Mucosa of descending colon (tissue), 3 donors: ENCODE measurements around the gene CMKLR1. TPM values are rescaled to one million over a fixed set of nuclear protein-coding genes. Genes with fewer than 3 reads are reported as not detected.

Experiments
- ATAC-seq: fragments of 200-7000 bp; cut with Tn5 transposase; one replicate; pipeline ENCODE4 v1.9.1; 2020; ENCODE audit warnings: mild to moderate bottlenecking, moderate library complexity
- DNase-seq, 3 donors: peaks; one replicate each; pipeline ENCODE4 v3.0.0-alpha.2; 2020
- H3K36me3 ChIP-seq: fragments of 200-600 bp; one replicate; pipeline ENCODE4 v1.8.0; 2021; ENCODE audit warnings: low read depth, mild to moderate bottlenecking
- H3K4me1 ChIP-seq: fragments of 200-600 bp; one replicate; pipeline ENCODE4 v1.8.0; 2021; ENCODE audit warnings: low read depth, mild to moderate bottlenecking
- H3K4me3 ChIP-seq: fragments of 200-600 bp; one replicate; pipeline ENCODE4 v1.8.0; 2021; ENCODE audit warnings: mild to moderate bottlenecking
- H3K9me3 ChIP-seq: fragments of 200-600 bp; one replicate; pipeline ENCODE4 v1.8.0; 2021; ENCODE audit warnings: mild to moderate bottlenecking
- intact Hi-C, 2 donors: fragments of 100-400 bp; cut with DNase I in 1 of 2; cut with micrococcal nuclease in 1 of 2; formaldehyde crosslinking; loops; one replicate each; pipeline versions ENCODE4 v1.11.0 to v1.11.1; 2022; cut with DNase I, micrococcal nuclease
- total RNA-seq, 3 donors: library from RNA; stranded (reverse); fragmentation: NEBNext Ultra II Directional in 2 of 3; extraction: Animal tissue kit (Norgen Biotek cat#: 25700) in 2 of 3; gene quantifications; one replicate each; pipeline versions ENCODE4 v1.2.1 to v1.2.4, GENCODE V29; 2021 to 2023
- TF ChIP-seq, protein P1 (sequence below): fragments of 200-600 bp; IDR thresholded peaks from one replicate; pipeline ENCODE4 v1.8.0; 2022; ENCODE audit warnings: antibody characterized with exemption, mild to moderate bottlenecking
- donor health status: DM: no; HTN: no; CAD: no; lungs with moderate emphysema.
- donor health status: DM: no; HTN: no; CAD: no.
- donor health status: DM: no; HTN: yes; CAD: no.

CMKLR1 gene
- total RNA-seq, 3 donors from 2014 or later, result 4.4 to 15.7 (median 10.8) TPM

DNA sequence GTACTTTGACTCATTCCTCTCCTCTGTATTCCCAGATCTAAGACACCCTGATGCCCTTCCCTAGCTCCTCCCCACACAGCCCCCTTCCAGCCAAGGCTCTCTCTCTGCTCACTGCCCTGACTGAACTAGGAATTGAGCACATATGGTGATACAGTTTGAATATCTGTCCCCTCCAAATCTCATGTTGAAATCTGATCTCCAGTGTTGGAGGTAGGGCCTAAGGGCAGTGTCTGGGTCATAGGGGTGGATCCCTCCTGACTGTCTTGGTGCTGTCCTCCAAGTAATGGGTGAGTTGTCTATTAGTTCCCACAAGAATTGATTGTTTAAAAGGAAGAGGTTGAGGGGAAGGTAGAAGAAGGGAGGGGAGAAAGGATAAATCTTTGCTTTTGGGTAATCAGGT is 17.4 kb downstream of the CMKLR1 start:
- ATAC-seq (no peak), DNase-seq (no peak)
- no peaks in the 10 kb centered on the region for H3K36me3 ChIP-seq
- H3K9me3 ChIP-seq, result no peaks in the 10 kb centered on the region
- H3K4me3 ChIP-seq, result no peak overlapping the region
- H3K4me1 ChIP-seq, result no peaks in the 10 kb centered on the region
- TF ChIP-seq, protein P1, sequence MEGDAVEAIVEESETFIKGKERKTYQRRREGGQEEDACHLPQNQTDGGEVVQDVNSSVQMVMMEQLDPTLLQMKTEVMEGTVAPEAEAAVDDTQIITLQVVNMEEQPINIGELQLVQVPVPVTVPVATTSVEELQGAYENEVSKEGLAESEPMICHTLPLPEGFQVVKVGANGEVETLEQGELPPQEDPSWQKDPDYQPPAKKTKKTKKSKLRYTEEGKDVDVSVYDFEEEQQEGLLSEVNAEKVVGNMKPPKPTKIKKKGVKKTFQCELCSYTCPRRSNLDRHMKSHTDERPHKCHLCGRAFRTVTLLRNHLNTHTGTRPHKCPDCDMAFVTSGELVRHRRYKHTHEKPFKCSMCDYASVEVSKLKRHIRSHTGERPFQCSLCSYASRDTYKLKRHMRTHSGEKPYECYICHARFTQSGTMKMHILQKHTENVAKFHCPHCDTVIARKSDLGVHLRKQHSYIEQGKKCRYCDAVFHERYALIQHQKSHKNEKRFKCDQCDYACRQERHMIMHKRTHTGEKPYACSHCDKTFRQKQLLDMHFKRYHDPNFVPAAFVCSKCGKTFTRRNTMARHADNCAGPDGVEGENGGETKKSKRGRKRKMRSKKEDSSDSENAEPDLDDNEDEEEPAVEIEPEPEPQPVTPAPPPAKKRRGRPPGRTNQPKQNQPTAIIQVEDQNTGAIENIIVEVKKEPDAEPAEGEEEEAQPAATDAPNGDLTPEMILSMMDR, result no peak
- intact Hi-C loops, result no loop called here

DNA sequence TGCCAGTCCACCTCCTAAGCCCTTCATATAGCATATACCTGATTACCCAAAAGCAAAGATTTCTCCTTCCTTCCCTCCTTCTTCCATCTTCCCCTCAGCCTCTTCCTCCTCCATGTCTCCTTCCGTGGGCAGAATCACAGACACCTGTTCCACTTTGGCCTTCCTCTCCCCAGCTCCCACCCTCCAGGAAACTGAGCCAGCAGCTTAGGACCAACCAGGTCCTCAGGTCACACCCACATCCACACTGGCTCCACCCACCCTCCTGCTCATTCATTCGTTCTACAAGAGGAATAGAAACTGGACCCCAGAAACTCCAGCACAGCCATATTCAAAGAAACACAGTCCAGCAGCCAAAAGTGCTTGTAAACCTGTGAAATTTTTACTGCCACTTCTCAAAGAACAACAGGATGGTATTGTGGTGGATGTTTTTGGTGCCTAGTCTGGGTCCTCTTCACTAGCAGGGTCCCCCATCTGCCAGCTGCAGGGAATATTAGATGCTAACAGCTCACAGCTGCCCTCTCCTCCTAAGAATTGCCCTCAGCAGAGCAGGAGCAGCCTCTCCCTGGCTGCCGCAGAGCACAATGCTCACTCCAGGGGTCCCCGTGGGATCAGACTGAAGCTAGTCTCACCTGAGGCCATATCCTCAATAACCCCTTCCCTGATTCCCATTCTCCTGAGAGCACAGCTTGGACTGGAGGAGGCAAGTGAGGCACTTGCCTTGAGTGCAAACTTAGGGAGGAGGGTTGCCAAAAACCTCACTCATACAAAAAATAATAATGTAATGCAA is 18.4 kb downstream of the CMKLR1 start:
- ATAC-seq, result no peak
- Histone ChIP-seq H3K36me3 (no peaks in the 10 kb centered on the region), H3K9me3 (no peaks in the 10 kb centered on the region), H3K4me3 (no peak overlapping the region), H3K4me1 (no peaks in the 10 kb centered on the region)
- no peak for DNase-seq
- intact Hi-C loops, result no loop called here
- TF ChIP-seq, protein P1, result no peak

DNA sequence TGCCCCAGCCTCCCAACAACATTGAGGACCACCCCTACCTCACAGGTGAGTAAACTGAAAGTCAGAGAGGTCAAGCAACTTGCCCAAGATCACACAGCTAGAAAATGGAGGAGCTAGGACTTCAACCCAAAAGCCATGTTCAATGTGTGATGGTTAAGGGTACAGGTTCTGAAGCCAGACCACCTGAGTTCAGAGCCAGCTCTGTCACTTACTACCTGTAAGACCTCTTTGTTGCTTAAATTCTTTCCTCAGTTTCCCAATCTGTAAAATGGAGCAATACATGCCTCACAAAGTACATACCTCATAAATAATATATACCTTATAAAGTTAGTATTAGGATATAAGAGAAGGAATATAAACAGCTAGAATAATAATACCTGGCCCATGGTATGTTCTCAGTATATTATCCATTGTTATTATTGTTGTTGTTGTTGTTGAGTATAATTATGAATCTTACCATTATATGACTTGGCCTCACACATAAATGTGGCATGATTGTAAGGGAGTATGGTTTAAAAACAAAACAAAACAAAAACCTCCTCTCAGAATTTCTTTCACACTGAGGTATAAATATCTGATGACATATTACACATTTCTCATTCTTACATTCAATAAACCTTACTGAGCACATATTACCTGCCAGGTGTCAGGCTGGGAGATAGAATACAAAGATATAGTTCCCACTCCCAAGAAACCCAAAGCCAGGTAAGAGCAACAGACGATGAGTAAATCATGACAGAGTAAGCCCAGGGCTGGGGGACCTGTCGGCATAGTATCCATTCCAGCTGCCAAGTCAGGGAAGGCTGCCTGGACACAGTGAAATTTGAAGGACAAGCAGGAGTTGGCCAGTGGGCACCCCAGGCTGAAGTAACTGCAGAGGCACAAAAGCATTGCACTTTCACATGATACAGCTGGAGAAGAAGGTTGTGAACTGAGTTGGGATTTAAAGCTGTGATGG is 19.6 kb downstream of the CMKLR1 start:
- Histone ChIP-seq H3K9me3 (no peaks in the 10 kb centered on the region), H3K36me3 (no peaks in the 10 kb centered on the region), H3K4me3 (no peak overlapping the region), H3K4me1 (no peaks in the 10 kb centered on the region)
- DNase-seq (no peak), ATAC-seq (no peak)
- TF ChIP-seq, protein P1, result no peak
- intact Hi-C loops, result no loop called here

DNA sequence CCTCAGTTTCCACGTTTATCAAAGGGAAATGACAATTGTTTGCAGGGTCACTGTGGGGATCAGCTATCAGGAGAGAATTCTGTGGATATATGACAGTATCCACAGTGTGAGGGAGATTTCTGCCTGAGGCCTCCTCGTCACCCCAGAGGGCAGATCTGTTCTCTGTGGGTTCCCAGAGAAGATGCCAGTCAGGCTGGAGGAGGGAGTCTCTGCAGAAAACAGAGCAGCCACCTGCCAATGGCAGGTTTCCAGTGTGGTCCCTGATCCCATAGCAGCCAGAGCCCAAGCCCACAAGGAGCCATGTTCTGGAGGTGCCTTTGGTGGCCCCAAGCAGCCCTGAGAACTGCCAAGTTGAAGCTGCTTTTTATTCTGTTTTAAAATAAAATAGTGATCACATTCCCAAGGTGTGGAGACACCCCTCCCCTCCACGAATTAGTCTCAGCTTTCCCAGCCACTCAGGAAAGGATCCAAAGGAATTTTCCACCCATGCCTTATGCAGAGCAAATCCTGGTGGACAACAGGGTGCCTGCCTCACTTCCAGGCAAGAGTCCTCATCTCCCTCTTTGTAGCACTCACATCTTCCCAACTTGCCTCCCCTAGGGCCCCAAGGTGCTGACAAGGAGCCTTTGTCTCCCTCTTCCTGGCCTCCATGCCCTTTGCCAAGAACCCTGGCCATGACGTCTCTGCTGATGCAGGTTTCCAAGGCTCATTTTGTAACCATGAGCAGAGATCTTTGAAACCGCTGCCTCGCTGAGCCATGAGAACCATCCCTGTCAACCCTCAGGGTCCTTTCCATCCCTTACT is 20.4 kb downstream of the CMKLR1 start:
- DNase-seq, result no peak
- H3K36me3 ChIP-seq, result no peaks in the 10 kb centered on the region
- H3K4me3 ChIP-seq, result no peak overlapping the region
- H3K9me3 ChIP-seq, result no peaks in the 10 kb centered on the region
- ATAC-seq, result no peak
- TF ChIP-seq, protein P1, result no peak
- intact Hi-C loops, result no loop called here
- H3K4me1 ChIP-seq, result no peaks in the 10 kb centered on the region
